Measurements from ENCODE around the gene ABI3BP. TPM values are rescaled to one million over a fixed set of nuclear protein-coding genes. Genes with fewer than 3 reads are reported as not detected.

Gene ABI3BP
- total and polyA plus RNA-seq, 2 experiments from 2014 or later: 6.8 to 30.3 TPM

- Histone ChIP-seq H3K79me2 (ENCODE audit: insufficient read depth) (no peaks in the 10 kb centered on the region), H4K20me1 (ENCODE audit: insufficient read depth) (no peaks in the 10 kb centered on the region), H3K9ac (no peak overlapping the region), H3K27me3 (replicated peaks; ENCODE audit: insufficient read depth) (no peaks in the 10 kb centered on the region), H3K4me3 (no peak overlapping the region), H3K9me3 (ENCODE audit: low read depth) (no peaks in the 10 kb centered on the region), H3K4me2 (ENCODE audit: unreplicated experiment) (no peak overlapping the region), H2AFZ (no peak overlapping the region), H3F3A (ENCODE audit: insufficient read depth) (peaks cover 53% of the 10 kb centered on the region), H3K9me2 (ENCODE audit: insufficient read depth) (no peaks in the 10 kb centered on the region), H3K4me1 (ENCODE audit: insufficient read depth) (peaks cover 41% of the 10 kb centered on the region), H3K36me3 (ENCODE audit: low read depth) (no peaks in the 10 kb centered on the region), H3K27ac (no peak overlapping the region)
- no peak for TF ChIP-seq EZH2 (IDR thresholded peaks at IDR 0.05; ENCODE audit: insufficient read depth, poor library complexity, severe bottlenecking)
- TF ChIP-seq EZH2phosphoT487 (IDR thresholded peaks at IDR 0.05; ENCODE audit: insufficient read depth, low read depth): no peak
- DNase-seq: no peak
- 92% methylated on average over 5 of the region's 5 CpGs for WGBS, 2 experiments (ENCODE audit: low coverage in 1 of 2, low lambda C conversion rate in 2 of 2, missing lambda C conversion rate in 2 of 2)
- in situ Hi-C loops (cut with MboI): no loop called here
These were observed 44.4 kb upstream of the ABI3BP start for GRCh38 chr3:101037613-101038012.

- H3F3A ChIP-seq (ENCODE audit: insufficient read depth): peaks cover 44% of the 10 kb centered on the region
- no peaks in the 10 kb centered on the region for H3K27me3 ChIP-seq (replicated peaks; ENCODE audit: insufficient read depth)
- H3K9me3 ChIP-seq (ENCODE audit: low read depth): no peaks in the 10 kb centered on the region
- no peaks in the 10 kb centered on the region for H3K79me2 ChIP-seq (ENCODE audit: insufficient read depth)
- no peaks in the 10 kb centered on the region for H4K20me1 ChIP-seq (ENCODE audit: insufficient read depth)
- no peaks in the 10 kb centered on the region for H3K9me2 ChIP-seq (ENCODE audit: insufficient read depth)
- H3K27ac ChIP-seq: peak overlapping the region; percentile 85
- no peak overlapping the region for H3K9ac ChIP-seq
- TF ChIP-seq EZH2phosphoT487 (IDR thresholded peaks at IDR 0.05; ENCODE audit: insufficient read depth, low read depth) (no peak), EZH2 (IDR thresholded peaks at IDR 0.05; ENCODE audit: insufficient read depth, poor library complexity, severe bottlenecking) (no peak)
- 0 out of 2 replicates have a peak overlapping the region, but pooled peaks have one; percentile 4 for H2AFZ ChIP-seq
- in situ Hi-C loops (cut with MboI): no loop called here
- no peaks in the 10 kb centered on the region for H3K36me3 ChIP-seq (ENCODE audit: low read depth)
- H3K4me3 ChIP-seq: no peak overlapping the region
- H3K4me1 ChIP-seq (ENCODE audit: insufficient read depth): peaks cover 34% of the 10 kb centered on the region
- DNase-seq: peak; percentile 48
- peak overlapping the region; percentile 60 for H3K4me2 ChIP-seq (ENCODE audit: unreplicated experiment)
- WGBS, 2 experiments (ENCODE audit: low coverage in 1 of 2, low lambda C conversion rate in 2 of 2, missing lambda C conversion rate in 2 of 2): 43 to 49% methylated on average over 3 of the region's 3 CpGs
These were observed 43.5 kb upstream of the ABI3BP start for GRCh38 chr3:101036676-101037075.

- peak overlapping the region; percentile 85 for H3K27ac ChIP-seq
- 0% methylated on average over 1 of the region's 1 CpG for WGBS, 2 experiments (ENCODE audit: low coverage in 1 of 2, low lambda C conversion rate in 2 of 2, missing lambda C conversion rate in 2 of 2)
- in situ Hi-C loops (cut with MboI): no loop called here
These were observed 43.0 kb upstream of the ABI3BP start for GRCh38 chr3:101036213-101036618.

GRCh38 chr3:101027286-101027685 is 34.1 kb upstream of the ABI3BP start:
- Histone ChIP-seq H3K36me3 (ENCODE audit: low read depth) (no peaks in the 10 kb centered on the region), H4K20me1 (ENCODE audit: insufficient read depth) (no peaks in the 10 kb centered on the region), H3K27ac (no peak overlapping the region), H3K79me2 (ENCODE audit: insufficient read depth) (no peaks in the 10 kb centered on the region), H3K9me2 (ENCODE audit: insufficient read depth) (no peaks in the 10 kb centered on the region), H2AFZ (no peak overlapping the region), H3K27me3 (replicated peaks; ENCODE audit: insufficient read depth) (no peaks in the 10 kb centered on the region), H3K4me3 (no peak overlapping the region), H3K4me2 (ENCODE audit: unreplicated experiment) (no peak overlapping the region), H3K4me1 (ENCODE audit: insufficient read depth) (no peaks in the 10 kb centered on the region), H3K9ac (no peak overlapping the region), H3F3A (ENCODE audit: insufficient read depth) (no peaks in the 10 kb centered on the region), H3K9me3 (ENCODE audit: low read depth) (no peaks in the 10 kb centered on the region)
- no peak for TF ChIP-seq EZH2 (IDR thresholded peaks at IDR 0.05; ENCODE audit: insufficient read depth, poor library complexity, severe bottlenecking)
- no peak for TF ChIP-seq EZH2phosphoT487 (IDR thresholded peaks at IDR 0.05; ENCODE audit: insufficient read depth, low read depth)
- WGBS, 2 experiments (ENCODE audit: low coverage in 1 of 2, low lambda C conversion rate in 2 of 2, missing lambda C conversion rate in 2 of 2): 96 to 98% methylated on average over 5 of the region's 5 CpGs
- in situ Hi-C loops (cut with MboI): no loop called here
- DNase-seq: no peak

More at GRCh38 chr3:101036213-101036618, 43.0 kb upstream of the ABI3BP start:
- Histone ChIP-seq H3K4me1 (ENCODE audit: insufficient read depth) (peaks cover 34% of the 10 kb centered on the region), H3K9me2 (ENCODE audit: insufficient read depth) (no peaks in the 10 kb centered on the region), H3K79me2 (ENCODE audit: insufficient read depth) (no peaks in the 10 kb centered on the region), H3K36me3 (ENCODE audit: low read depth) (no peaks in the 10 kb centered on the region), H3F3A (ENCODE audit: insufficient read depth) (peaks cover 40% of the 10 kb centered on the region), H4K20me1 (ENCODE audit: insufficient read depth) (no peaks in the 10 kb centered on the region), H3K4me3 (0 out of 2 replicates have a peak overlapping the region, but pooled peaks have one; percentile 12), H2AFZ (peak overlapping the region; percentile 16; the same call in 1 of the 2 replicates), H3K9ac (peak overlapping the region; percentile 48), H3K27me3 (replicated peaks; ENCODE audit: insufficient read depth) (no peaks in the 10 kb centered on the region), H3K4me2 (ENCODE audit: unreplicated experiment) (peak overlapping the region; percentile 71), H3K9me3 (ENCODE audit: low read depth) (no peaks in the 10 kb centered on the region)
- DNase-seq: peak; percentile 94
- no peak for TF ChIP-seq EZH2phosphoT487 (IDR thresholded peaks at IDR 0.05; ENCODE audit: insufficient read depth, low read depth)
- TF ChIP-seq EZH2 (IDR thresholded peaks at IDR 0.05; ENCODE audit: insufficient read depth, poor library complexity, severe bottlenecking): no peak

- no peaks in the 10 kb centered on the region for H4K20me1 ChIP-seq (ENCODE audit: insufficient read depth)
- no peaks in the 10 kb centered on the region for H3K79me2 ChIP-seq (ENCODE audit: insufficient read depth)
- no peaks in the 10 kb centered on the region for H3K4me1 ChIP-seq (ENCODE audit: insufficient read depth)
- H3F3A ChIP-seq (ENCODE audit: insufficient read depth): no peaks in the 10 kb centered on the region
- no peaks in the 10 kb centered on the region for H3K9me3 ChIP-seq (ENCODE audit: low read depth)
- H3K9me2 ChIP-seq (ENCODE audit: insufficient read depth): no peaks in the 10 kb centered on the region
- no peak overlapping the region for H2AFZ ChIP-seq
- TF ChIP-seq EZH2 (IDR thresholded peaks at IDR 0.05; ENCODE audit: insufficient read depth, poor library complexity, severe bottlenecking) (no peak), EZH2phosphoT487 (IDR thresholded peaks at IDR 0.05; ENCODE audit: insufficient read depth, low read depth) (no peak)
- no peaks in the 10 kb centered on the region for H3K27me3 ChIP-seq (replicated peaks; ENCODE audit: insufficient read depth)
- 76 to 79% methylated on average over 2 of the region's 2 CpGs for WGBS, 2 experiments (ENCODE audit: low coverage in 1 of 2, low lambda C conversion rate in 2 of 2, missing lambda C conversion rate in 2 of 2)
- H3K9ac ChIP-seq: no peak overlapping the region
- H3K36me3 ChIP-seq (ENCODE audit: low read depth): no peaks in the 10 kb centered on the region
- H3K4me3 ChIP-seq: no peak overlapping the region
- H3K4me2 ChIP-seq (ENCODE audit: unreplicated experiment): no peak overlapping the region
- no peak overlapping the region for H3K27ac ChIP-seq
- DNase-seq: no peak
- in situ Hi-C loops (cut with MboI): no loop called here
These were observed 33.7 kb upstream of the ABI3BP start for GRCh38 chr3:101026881-101027280.

Measured in GM23248 (cell line).